Gastrocnemius medialis (tissue), 4 donors: Measurements from ENCODE around the gene RIC8B.

ENCODE experiments used
- CTCF ChIP-seq, 5 experiments: fragments of 450-650 bp in 3 of 5; fragments of 200-600 bp in 2 of 5; sonication (generic) in 2 of 5; IDR thresholded peaks in 4 of 5; conservative IDR thresholded peaks in 1 of 5; 1 replicate in 4 of 5; 2 replicates in 1 of 5; pipeline ENCODE4 v1.5.1; 2016 to 2019; ENCODE audit warnings: antibody characterized with exemption in 5 of 5, mild to moderate bottlenecking in 3 of 5, moderate library complexity in 3 of 5
- POLR2A ChIP-seq, 2 donors: fragments of 450-650 bp; IDR thresholded peaks; one replicate each; pipeline ENCODE4 v1.6.1; 2017; ENCODE audit warnings: antibody characterized with exemption in 2 of 2, mild to moderate bottlenecking in 2 of 2, moderate library complexity in 2 of 2

DNA sequence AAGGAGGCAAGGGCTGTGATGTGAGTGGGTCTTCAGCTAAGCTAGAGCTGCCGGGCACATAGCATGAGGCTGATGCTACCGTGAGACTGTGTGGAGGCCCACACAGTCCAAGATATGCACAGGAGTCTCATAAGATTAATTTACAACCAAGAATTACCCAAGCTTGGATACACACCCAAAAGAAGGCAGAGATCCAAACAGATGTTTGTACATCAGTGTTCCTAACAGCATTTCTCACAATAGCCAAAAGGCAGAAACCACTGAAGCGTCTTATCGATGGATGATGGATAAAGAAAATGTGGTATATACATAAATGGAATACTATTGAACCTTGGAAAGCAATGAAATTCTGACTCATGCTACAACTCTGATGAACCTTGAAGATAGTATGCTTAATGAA lies 40.8 kb upstream of the RIC8B start:
- TF ChIP-seq CTCF (IDR thresholded peaks at IDR 0.05 in 4 of 5, conservative IDR thresholded peaks at IDR 0.05 in 1 of 5), result no peak
- no peak for TF ChIP-seq POLR2A (IDR thresholded peaks at IDR 0.05)
